Chondrocyte (in vitro differentiated cells): ENCODE results near the gene PPME1. TPM values are rescaled to one million over a fixed set of nuclear protein-coding genes. Genes with fewer than 3 reads are reported as not detected.
"Not testable (repeated sequence)": the region's sequence is repeated elsewhere in the genome, so short reads cannot be mapped to it uniquely, and the experiment has no call there.

Experiments used
- DNase-seq: peaks from one replicate; pipeline ENCODE4 v3.0.0; 2021; ENCODE audit warnings: mixed read lengths, low spot score
- H3K27ac Mint-ChIP-seq: one replicate; pipeline ENCODE4 v1.8.0; 2021; ENCODE audit warnings: mild to moderate bottlenecking, moderate library complexity, mixed read lengths; ENCODE audit not compliant: unreplicated experiment
- H3K27me3 Mint-ChIP-seq: 2 replicates; pipeline ENCODE4 v1.8.0; 2021; ENCODE audit warnings: low read depth, mixed read lengths
- H3K36me3 Mint-ChIP-seq: 2 replicates; pipeline ENCODE4 v1.8.0; 2021; ENCODE audit warnings: low read depth, mixed read lengths
- H3K4me1 Mint-ChIP-seq: 2 replicates; pipeline ENCODE4 v1.8.0; 2021; ENCODE audit warnings: low read depth, mild to moderate bottlenecking, mixed read lengths
- H3K4me3 Mint-ChIP-seq: one replicate; pipeline ENCODE4 v1.8.0; 2021; ENCODE audit warnings: mild to moderate bottlenecking, moderate library complexity, mixed read lengths; ENCODE audit not compliant: unreplicated experiment
- H3K9me3 Mint-ChIP-seq: 2 replicates; pipeline ENCODE4 v1.8.0; 2021; ENCODE audit warnings: low read depth, mixed read lengths
- total RNA-seq: library from RNA; stranded (reverse); gene quantifications from 3 replicates; pipeline ENCODE4 v1.2.1, GENCODE V29; 2021
- TF ChIP-seq, protein P1 (sequence below): fragments of 200-600 bp; sonication (generic); IDR thresholded peaks from 2 replicates; pipeline ENCODE4 v1.5.0; 2021; ENCODE audit warnings: antibody characterized with exemption, mild to moderate bottlenecking, moderate library complexity

PPME1 gene
- total RNA-seq, 1 donor from 2014 or later: 76.2 TPM

- H3K27me3 Mint-ChIP-seq: no peaks in the 10 kb centered on the region
- no peak overlapping the region for H3K4me3 Mint-ChIP-seq
- DNase-seq: no peak
- peaks cover 5% of the 10 kb centered on the region for H3K36me3 Mint-ChIP-seq
- H3K4me1 Mint-ChIP-seq: peaks cover 69% of the 10 kb centered on the region
- TF ChIP-seq, protein P1, sequence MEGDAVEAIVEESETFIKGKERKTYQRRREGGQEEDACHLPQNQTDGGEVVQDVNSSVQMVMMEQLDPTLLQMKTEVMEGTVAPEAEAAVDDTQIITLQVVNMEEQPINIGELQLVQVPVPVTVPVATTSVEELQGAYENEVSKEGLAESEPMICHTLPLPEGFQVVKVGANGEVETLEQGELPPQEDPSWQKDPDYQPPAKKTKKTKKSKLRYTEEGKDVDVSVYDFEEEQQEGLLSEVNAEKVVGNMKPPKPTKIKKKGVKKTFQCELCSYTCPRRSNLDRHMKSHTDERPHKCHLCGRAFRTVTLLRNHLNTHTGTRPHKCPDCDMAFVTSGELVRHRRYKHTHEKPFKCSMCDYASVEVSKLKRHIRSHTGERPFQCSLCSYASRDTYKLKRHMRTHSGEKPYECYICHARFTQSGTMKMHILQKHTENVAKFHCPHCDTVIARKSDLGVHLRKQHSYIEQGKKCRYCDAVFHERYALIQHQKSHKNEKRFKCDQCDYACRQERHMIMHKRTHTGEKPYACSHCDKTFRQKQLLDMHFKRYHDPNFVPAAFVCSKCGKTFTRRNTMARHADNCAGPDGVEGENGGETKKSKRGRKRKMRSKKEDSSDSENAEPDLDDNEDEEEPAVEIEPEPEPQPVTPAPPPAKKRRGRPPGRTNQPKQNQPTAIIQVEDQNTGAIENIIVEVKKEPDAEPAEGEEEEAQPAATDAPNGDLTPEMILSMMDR: no peak
- H3K9me3 Mint-ChIP-seq: peaks cover 2% of the 10 kb centered on the region
- H3K27ac Mint-ChIP-seq: peak overlapping the region; percentile 94
These were observed 31.8 kb upstream of the PPME1 start for GRCh38 chr11:74139151-74139918.

GRCh38 chr11:74139919-74140431, 31.1 kb upstream of the PPME1 start:
- not testable (repeated sequence) for H3K4me3 Mint-ChIP-seq, H3K27me3 Mint-ChIP-seq, H3K27ac Mint-ChIP-seq, H3K9me3 Mint-ChIP-seq, DNase-seq, H3K36me3 Mint-ChIP-seq
- H3K4me1 Mint-ChIP-seq: peaks cover 64% of the 10 kb centered on the region

GRCh38 chr11:74141241-74141695, 29.8 kb upstream of the PPME1 start:
- H3K27me3 Mint-ChIP-seq: no peaks in the 10 kb centered on the region
- H3K4me3 Mint-ChIP-seq: no peak overlapping the region
- TF ChIP-seq, protein P1: no peak
- DNase-seq: no peak
- H3K36me3 Mint-ChIP-seq: peaks cover 7% of the 10 kb centered on the region
- H3K9me3 Mint-ChIP-seq: peaks cover 2% of the 10 kb centered on the region
- H3K4me1 Mint-ChIP-seq: peaks cover 55% of the 10 kb centered on the region
- H3K27ac Mint-ChIP-seq: no peak overlapping the region

GRCh38 chr11:74141908-74142307, 29.2 kb upstream of the PPME1 start:
- Mint-ChIP-seq H3K27me3 (no peaks in the 10 kb centered on the region), H3K4me3 (no peak overlapping the region), H3K4me1 (peaks cover 54% of the 10 kb centered on the region), H3K27ac (no peak overlapping the region), H3K9me3 (peaks cover 2% of the 10 kb centered on the region), H3K36me3 (peaks cover 6% of the 10 kb centered on the region)
- DNase-seq: no peak
- TF ChIP-seq, protein P1: no peak

DNA sequence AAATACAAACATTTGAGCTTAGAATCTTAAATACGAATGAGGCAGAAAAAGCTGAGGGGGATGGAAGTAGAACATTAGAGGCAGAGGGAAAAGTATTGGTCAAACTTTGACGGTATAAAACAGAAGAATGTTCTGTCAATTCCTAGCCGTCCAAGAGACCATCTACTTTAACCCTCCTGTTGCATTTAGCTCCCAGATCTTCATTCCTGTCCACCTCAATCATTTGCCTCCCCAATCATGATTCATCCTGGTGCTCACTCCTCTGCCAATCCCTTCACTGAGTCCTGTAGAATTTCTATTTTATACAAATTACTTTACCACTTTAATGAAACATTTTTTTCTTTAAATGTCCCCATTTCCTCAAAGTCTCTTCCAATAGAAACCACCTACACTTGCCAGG, 28.5 kb upstream of the PPME1 start:
- TF ChIP-seq, protein P1: no peak
- Mint-ChIP-seq H3K4me1 (peaks cover 57% of the 10 kb centered on the region), H3K27me3 (no peaks in the 10 kb centered on the region), H3K9me3 (peaks cover 2% of the 10 kb centered on the region), H3K4me3 (no peak overlapping the region), H3K36me3 (peaks cover 5% of the 10 kb centered on the region), H3K27ac (peak overlapping the region; percentile 58)
- DNase-seq: no peak
